Activated T-helper 2 cell treated with anti-CD3 and anti-CD28 coated beads, Interferon-gamma antibody, Interleukin-2, Interleukin-4, amounts not matched to agents 10 μg/mL and 5 μg/mL and 100 μg/mL, durations not matched to agents 14 hours and 24 hours and 36 hours (primary cell): ENCODE data around the gene SNCB. TPM values are rescaled to one million over a fixed set of nuclear protein-coding genes. Genes with fewer than 3 reads are reported as not detected.
A peak's percentile ranks its signal among the peaks of the same experiment; 100 is the strongest.

Experiments used
- DNase-seq: peaks from one replicate; pipeline ENCODE4 v3.0.0; 2021; ENCODE audit warnings: low spot score
- H3K27ac Mint-ChIP-seq: one replicate; pipeline ENCODE4 v1.8.0; 2021; ENCODE audit warnings: mixed read lengths
- H3K27me3 Mint-ChIP-seq: one replicate; pipeline ENCODE4 v1.8.0; 2021; ENCODE audit warnings: low read depth, mixed read lengths
- H3K36me3 Mint-ChIP-seq: one replicate; pipeline ENCODE4 v1.8.0; 2021; ENCODE audit warnings: low read depth, mixed read lengths
- H3K4me1 Mint-ChIP-seq: one replicate; pipeline ENCODE4 v1.8.0; 2021; ENCODE audit warnings: low read depth, mixed read lengths
- H3K4me3 Mint-ChIP-seq: one replicate; pipeline ENCODE4 v1.8.0; 2021; ENCODE audit warnings: low read depth, mild to moderate bottlenecking, moderate library complexity, mixed read lengths
- H3K9me3 Mint-ChIP-seq: one replicate; pipeline ENCODE4 v1.8.0; 2021; ENCODE audit warnings: mixed read lengths
- intact Hi-C: fragments of 100-400 bp; cut with micrococcal nuclease; formaldehyde crosslinking; loops from one replicate; pipeline ENCODE4 v1.15.1; 2023
- total RNA-seq: library from RNA; stranded (reverse); gene quantifications from 2 replicates; pipeline ENCODE4 v1.2.3, GENCODE V29; 2022

The SNCB gene
- total RNA-seq, 1 donor from 2014 or later = not detected

GRCh38 chr5:176646049-176646706 lies 15.8 kb upstream of the SNCB start:
- Mint-ChIP-seq H3K4me3 (peak overlapping the region; percentile 80), H3K27ac (peak overlapping the region; percentile 75), H3K27me3 (no peaks in the 10 kb centered on the region), H3K9me3 (no peaks in the 10 kb centered on the region), H3K36me3 (peaks cover 10% of the 10 kb centered on the region), H3K4me1 (peaks cover 32% of the 10 kb centered on the region)
- DNase-seq = no peak
- intact Hi-C loops = loop anchor here (2.0 to 5.0 kb wide), 3 partner anchors 15 to 361 kb away; partner anchors contain the start of genes EIF4E1B, GPRIN1, SNCB and UIMC1

DNA sequence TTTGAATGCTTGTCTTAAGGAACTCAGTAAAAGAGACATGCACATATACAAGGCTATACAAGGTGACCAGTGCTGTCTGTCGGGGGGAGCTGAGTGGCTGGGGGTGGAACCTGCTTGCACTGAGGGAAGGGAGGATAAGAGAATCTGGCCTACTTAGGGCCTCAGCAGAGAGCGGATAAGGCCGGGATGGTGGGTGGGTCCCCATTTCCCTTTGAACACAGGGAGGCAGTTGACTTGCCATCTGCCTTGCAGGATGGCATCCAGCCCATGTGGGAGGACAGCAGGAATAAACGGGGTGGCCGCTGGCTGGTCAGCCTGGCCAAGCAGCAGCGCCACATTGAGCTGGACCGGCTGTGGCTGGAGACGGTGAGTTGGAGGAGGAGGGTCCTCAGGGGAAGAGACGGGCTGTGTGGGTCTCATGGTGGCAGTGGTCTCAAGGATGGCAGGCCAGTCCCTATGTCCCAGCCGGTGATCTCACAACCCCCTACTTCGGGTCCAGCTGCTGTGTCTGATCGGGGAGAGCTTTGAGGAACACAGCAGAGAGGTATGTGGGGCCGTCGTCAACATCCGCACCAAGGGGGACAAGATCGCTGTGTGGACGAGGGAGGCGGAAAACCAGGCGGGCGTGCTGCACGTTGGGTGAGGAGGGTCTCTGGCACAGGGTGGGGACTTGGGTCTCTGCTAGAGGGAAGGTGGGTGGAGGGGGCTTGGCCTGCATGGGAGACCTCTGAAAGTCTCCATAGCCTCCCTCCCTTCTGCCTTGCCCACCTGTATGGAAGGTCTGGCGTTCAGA lies 14.7 kb upstream of the SNCB start:
- Mint-ChIP-seq H3K36me3 (peaks cover 5% of the 10 kb centered on the region), H3K9me3 (no peaks in the 10 kb centered on the region), H3K4me1 (peaks cover 27% of the 10 kb centered on the region), H3K27ac (no peak overlapping the region), H3K4me3 (no peak overlapping the region), H3K27me3 (no peaks in the 10 kb centered on the region)
- intact Hi-C loops = loop anchor here (5.0 kb wide), 2 partner anchors 33 to 362 kb away; partner anchors contain the start of genes GPRIN1 and UIMC1
- DNase-seq = no peak

DNA sequence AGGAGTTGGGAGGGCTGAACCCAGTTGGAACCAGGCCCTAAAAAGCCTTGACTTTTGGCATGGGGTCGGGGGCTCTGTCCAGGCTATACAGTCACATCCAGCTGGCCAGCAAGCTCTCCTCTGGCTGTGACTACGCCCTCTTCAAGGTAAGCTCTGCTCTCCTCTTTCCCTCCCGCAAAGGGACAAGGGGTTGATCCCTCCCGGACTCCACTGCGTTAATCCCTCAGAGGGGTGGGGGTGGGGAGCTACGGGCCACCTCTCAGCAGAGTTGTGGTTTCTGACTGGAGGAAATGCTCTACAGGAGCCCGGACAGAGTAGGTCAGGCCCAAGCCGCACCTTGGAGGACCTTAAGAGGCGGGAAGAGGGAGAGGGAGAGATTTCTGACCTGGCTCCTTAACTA lies 14.0 kb upstream of the SNCB start:
- no peak for DNase-seq
- H3K9me3 Mint-ChIP-seq = no peaks in the 10 kb centered on the region
- no peak overlapping the region for H3K4me3 Mint-ChIP-seq
- H3K36me3 Mint-ChIP-seq = peaks cover 5% of the 10 kb centered on the region
- peaks cover 23% of the 10 kb centered on the region for H3K4me1 Mint-ChIP-seq
- intact Hi-C loops = no loop called here
- no peaks in the 10 kb centered on the region for H3K27me3 Mint-ChIP-seq
- no peak overlapping the region for H3K27ac Mint-ChIP-seq

DNA sequence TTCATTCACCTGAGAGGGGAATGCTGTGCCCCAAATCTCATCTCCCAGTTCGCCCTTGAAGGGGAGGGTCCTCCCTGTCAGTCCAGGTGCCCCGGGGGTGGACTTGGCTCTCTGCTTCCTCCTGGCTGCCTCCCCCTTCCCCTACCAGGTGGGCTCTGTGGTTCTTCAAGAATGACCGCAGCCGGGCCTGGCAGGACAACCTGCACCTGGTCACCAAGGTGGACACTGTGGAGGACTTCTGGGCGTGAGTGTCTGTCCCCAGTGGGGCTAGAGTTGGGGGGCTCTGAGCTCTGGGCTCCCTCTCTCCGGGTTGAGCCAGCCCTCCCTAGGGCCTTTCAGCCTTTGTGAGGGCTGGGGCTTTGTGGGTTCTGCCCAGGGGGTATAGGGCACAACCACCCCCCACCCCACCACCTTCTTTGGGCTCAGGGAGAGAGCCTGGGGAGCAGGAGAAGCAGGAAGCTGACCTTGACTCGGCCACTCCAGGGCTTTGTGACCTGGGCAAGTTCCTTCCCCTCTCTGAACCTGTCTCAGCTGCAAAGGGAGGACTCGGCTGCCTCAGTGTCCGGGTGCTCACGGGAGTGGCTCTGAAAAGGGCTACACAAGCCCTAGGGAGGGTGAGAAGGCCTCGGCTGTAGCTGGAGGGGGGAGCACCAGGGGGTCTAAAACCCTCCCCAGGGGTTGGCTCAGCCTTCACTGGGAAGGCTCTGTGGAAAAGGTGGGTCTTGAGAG lies 13.3 kb upstream of the SNCB start:
- no peak for DNase-seq
- no peak overlapping the region for H3K4me3 Mint-ChIP-seq
- H3K36me3 Mint-ChIP-seq = peaks cover 2% of the 10 kb centered on the region
- H3K27me3 Mint-ChIP-seq = no peaks in the 10 kb centered on the region
- peaks cover 16% of the 10 kb centered on the region for H3K4me1 Mint-ChIP-seq
- intact Hi-C loops = no loop called here
- no peaks in the 10 kb centered on the region for H3K9me3 Mint-ChIP-seq
- H3K27ac Mint-ChIP-seq = no peak overlapping the region

DNA sequence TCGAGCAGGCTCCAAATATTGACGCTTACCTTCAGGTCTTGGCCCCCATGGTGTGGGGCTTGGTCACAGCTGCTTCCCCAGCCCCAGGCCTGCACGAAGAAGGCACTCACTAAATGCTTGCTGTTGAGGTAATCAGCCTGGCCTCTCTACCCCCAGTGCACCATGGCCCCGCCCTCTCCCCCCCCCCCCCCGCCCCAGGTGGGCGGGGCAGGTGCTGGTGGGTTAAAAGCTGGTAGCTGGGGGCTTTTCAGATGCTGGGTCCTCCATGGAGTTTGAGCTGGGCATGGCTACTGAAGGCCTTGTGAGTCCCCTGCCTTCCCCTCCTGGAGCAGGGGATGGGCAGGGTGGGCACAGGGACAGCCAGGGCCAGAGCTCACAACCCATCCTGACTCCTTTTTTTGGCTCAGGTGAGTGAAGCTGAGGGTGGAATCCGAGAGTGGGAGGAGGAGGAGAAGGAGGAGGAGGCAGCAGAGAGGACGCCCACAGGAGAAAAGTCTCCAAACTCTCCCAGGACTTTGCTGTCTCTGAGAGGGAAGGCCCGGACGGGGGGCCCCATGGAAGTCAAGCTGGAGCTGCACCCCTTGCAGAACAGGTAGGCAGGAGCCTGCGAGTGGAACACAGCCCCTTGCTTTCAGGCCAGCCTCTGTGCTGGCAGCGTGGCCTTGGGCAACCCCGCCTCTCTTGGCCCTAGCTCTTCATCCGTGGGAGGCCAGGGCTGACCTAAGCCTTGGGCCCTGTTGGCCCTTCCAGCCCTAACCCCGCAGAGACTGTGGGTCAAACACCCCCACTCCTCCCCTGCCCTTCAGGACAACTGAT lies 12.5 kb upstream of the SNCB start:
- Mint-ChIP-seq H3K9me3 (no peaks in the 10 kb centered on the region), H3K4me3 (no peak overlapping the region), H3K27ac (no peak overlapping the region), H3K36me3 (no peaks in the 10 kb centered on the region), H3K27me3 (peaks cover 5% of the 10 kb centered on the region), H3K4me1 (peaks cover 11% of the 10 kb centered on the region)
- intact Hi-C loops = no loop called here
- no peak for DNase-seq

GRCh38 chr5:176640616-176641015 lies 10.3 kb upstream of the SNCB start:
- H3K27me3 Mint-ChIP-seq = peaks cover 17% of the 10 kb centered on the region
- no peak overlapping the region for H3K4me3 Mint-ChIP-seq
- DNase-seq = no peak
- no peak overlapping the region for H3K27ac Mint-ChIP-seq
- H3K36me3 Mint-ChIP-seq = no peaks in the 10 kb centered on the region
- no peaks in the 10 kb centered on the region for H3K9me3 Mint-ChIP-seq
- H3K4me1 Mint-ChIP-seq = no peaks in the 10 kb centered on the region
- intact Hi-C loops = no loop called here

DNA sequence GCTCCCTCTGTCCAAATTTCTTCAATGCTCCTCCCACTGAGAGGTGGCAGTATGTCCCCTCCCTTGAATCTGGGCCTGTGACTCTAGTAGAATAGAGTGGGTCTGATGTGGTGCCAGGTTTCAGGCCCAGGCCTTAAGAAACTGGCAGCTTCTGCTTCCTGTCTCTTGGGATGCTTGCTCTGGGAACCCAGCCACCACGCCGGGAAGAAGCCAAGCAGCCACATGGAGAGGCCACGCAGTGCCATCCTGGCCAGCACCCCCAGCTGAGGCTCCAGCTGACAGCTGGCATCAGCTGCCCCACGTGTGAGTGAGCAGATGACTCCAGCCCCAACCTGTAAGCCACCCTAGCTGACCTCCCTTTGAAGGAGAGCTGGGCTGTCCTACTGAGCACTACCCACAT lies 9.6 kb upstream of the SNCB start:
- no peaks in the 10 kb centered on the region for H3K9me3 Mint-ChIP-seq
- H3K4me3 Mint-ChIP-seq = no peak overlapping the region
- peaks cover 22% of the 10 kb centered on the region for H3K27me3 Mint-ChIP-seq
- no peak overlapping the region for H3K27ac Mint-ChIP-seq
- no peaks in the 10 kb centered on the region for H3K36me3 Mint-ChIP-seq
- intact Hi-C loops = no loop called here
- H3K4me1 Mint-ChIP-seq = no peaks in the 10 kb centered on the region
- DNase-seq = no peak

DNA sequence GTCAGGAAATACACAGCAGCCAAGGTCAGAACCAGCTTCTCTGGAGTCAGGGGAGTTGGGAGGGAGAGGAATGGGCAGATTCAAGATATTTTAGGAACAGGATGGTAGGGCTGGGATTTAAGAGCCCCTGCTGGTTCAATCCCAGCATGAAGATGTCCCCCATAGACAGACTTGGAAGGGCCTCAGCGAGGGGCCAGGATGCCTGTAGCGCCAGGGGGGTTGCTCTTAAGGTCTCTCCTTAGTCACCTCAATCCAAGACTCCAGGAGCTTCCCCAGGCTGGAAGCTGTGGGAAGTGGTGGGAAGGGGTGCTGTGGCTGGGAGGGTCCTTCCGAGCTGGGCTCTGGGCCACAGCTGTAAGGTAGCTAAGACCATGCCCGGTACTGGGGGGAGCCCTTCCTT lies 8.9 kb upstream of the SNCB start:
- H3K36me3 Mint-ChIP-seq = no peaks in the 10 kb centered on the region
- H3K4me3 Mint-ChIP-seq = no peak overlapping the region
- peaks cover 27% of the 10 kb centered on the region for H3K27me3 Mint-ChIP-seq
- H3K27ac Mint-ChIP-seq = no peak overlapping the region
- DNase-seq = no peak
- H3K9me3 Mint-ChIP-seq = no peaks in the 10 kb centered on the region
- intact Hi-C loops = no loop called here
- no peaks in the 10 kb centered on the region for H3K4me1 Mint-ChIP-seq

- intact Hi-C loops = no loop called here
- Mint-ChIP-seq H3K4me3 (no peak overlapping the region), H3K27me3 (peaks cover 35% of the 10 kb centered on the region), H3K4me1 (peaks cover 4% of the 10 kb centered on the region), H3K36me3 (no peaks in the 10 kb centered on the region), H3K27ac (no peak overlapping the region), H3K9me3 (no peaks in the 10 kb centered on the region)
- no peak for DNase-seq
These were observed 8.1 kb upstream of the SNCB start for GRCh38 chr5:176638437-176638836.

DNA sequence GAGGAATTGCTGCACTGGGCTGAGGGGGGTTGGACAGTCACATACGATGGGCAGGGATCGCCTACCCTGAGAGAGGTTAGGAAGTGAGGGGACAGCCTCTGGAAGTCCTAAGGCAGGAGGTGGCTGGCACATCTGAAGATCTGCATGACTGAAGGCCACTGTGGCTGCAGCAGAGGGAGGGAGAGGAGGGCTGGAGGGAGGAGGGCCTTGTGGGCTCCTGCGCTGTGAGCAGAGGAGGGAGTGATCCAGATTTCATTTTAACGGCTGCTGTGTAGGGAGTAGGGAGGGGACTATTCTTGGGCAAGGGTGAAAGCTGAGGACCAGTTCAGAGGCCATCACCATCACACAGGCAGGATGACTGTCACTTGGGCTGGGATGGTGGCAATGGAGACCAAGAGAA lies 7.2 kb upstream of the SNCB start:
- Mint-ChIP-seq H3K27me3 (peaks cover 41% of the 10 kb centered on the region), H3K4me1 (peaks cover 4% of the 10 kb centered on the region), H3K4me3 (no peak overlapping the region), H3K9me3 (no peaks in the 10 kb centered on the region), H3K36me3 (no peaks in the 10 kb centered on the region), H3K27ac (no peak overlapping the region)
- no peak for DNase-seq
- intact Hi-C loops = no loop called here

DNA sequence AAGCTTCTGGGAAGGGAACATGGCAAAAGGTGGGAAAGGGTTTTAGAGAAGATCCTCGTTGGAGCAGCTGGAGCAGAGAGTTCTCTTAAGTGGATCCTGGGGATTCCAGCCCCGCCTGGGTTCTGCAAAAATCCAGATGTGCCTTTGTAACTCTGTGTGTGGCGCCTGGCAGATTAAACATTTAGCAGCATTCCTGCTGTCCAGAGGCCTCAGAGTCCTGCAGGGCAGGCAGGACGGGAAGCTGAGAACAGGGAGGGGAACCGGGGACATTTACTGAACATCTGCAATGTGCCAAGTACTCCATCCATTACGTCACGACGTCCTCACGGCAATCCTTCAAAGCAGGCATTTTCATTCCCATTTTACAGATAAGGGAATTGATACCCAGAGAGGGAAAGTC lies 6.1 kb upstream of the SNCB start:
- peaks cover 49% of the 10 kb centered on the region for H3K27me3 Mint-ChIP-seq
- no peak for DNase-seq

GRCh38 chr5:176633598-176633997 lies 3.3 kb upstream of the SNCB start:
- Mint-ChIP-seq H3K36me3 (no peaks in the 10 kb centered on the region), H3K27me3 (peaks cover 71% of the 10 kb centered on the region), H3K4me1 (peaks cover 9% of the 10 kb centered on the region), H3K9me3 (no peaks in the 10 kb centered on the region), H3K27ac (no peak overlapping the region), H3K4me3 (no peak overlapping the region)
- no peak for DNase-seq
- intact Hi-C loops = no loop called here

More for the DNA sequence above, 6.1 kb upstream of the SNCB start:
- intact Hi-C loops = no loop called here
- Mint-ChIP-seq H3K9me3 (no peaks in the 10 kb centered on the region), H3K27ac (no peak overlapping the region), H3K36me3 (no peaks in the 10 kb centered on the region), H3K4me1 (peaks cover 4% of the 10 kb centered on the region), H3K4me3 (no peak overlapping the region)
